Measurements from ENCODE around the gene RAB40A.
"Not testable (repeated sequence)": the region's sequence is repeated elsewhere in the genome, so short reads cannot be mapped to it uniquely, and the experiment has no call there.

The RAB40A gene

GRCh38 chrX:103510031-103510430 is 9.3 kb downstream of the RAB40A start:
- no peak overlapping the region for H3K27ac ChIP-seq
- TF ChIP-seq, protein P1, sequence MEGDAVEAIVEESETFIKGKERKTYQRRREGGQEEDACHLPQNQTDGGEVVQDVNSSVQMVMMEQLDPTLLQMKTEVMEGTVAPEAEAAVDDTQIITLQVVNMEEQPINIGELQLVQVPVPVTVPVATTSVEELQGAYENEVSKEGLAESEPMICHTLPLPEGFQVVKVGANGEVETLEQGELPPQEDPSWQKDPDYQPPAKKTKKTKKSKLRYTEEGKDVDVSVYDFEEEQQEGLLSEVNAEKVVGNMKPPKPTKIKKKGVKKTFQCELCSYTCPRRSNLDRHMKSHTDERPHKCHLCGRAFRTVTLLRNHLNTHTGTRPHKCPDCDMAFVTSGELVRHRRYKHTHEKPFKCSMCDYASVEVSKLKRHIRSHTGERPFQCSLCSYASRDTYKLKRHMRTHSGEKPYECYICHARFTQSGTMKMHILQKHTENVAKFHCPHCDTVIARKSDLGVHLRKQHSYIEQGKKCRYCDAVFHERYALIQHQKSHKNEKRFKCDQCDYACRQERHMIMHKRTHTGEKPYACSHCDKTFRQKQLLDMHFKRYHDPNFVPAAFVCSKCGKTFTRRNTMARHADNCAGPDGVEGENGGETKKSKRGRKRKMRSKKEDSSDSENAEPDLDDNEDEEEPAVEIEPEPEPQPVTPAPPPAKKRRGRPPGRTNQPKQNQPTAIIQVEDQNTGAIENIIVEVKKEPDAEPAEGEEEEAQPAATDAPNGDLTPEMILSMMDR (conservative IDR thresholded peaks at IDR 0.05), result no peak

GRCh38 chrX:103503853-103504207 is 15.5 kb downstream of the RAB40A start:
- no peak overlapping the region for H3K27ac ChIP-seq

GRCh38 chrX:103503163-103503852 is 16.0 kb downstream of the RAB40A start:
- H3K27ac ChIP-seq, result no peak overlapping the region
- TF ChIP-seq, protein P1 (conservative IDR thresholded peaks at IDR 0.05), result no peak

More at GRCh38 chrX:103503853-103504207, 15.5 kb downstream of the RAB40A start:
- TF ChIP-seq, protein P1 (conservative IDR thresholded peaks at IDR 0.05), result no peak

DNA sequence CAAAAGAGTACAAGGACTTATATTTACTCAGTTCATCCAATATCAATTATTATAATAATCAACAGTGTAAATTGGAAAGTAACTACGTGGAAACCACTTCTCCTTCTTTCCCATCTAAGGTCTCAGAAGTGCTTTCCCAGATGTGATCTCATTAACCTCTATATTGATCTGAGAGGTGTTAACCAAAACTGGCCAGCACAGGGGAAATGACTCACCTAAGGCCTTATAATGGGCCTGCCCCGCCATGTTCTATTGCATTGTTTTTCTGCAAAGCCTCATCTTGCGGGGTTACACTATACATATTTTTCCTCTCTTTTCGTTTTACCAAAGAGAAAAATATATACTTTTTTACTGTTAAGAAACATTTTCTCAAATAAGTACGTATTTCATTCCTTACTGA is 20.5 kb downstream of the RAB40A start:
- TF ChIP-seq, protein P1 (conservative IDR thresholded peaks at IDR 0.05), result no peak

GRCh38 chrX:103495786-103496185 is 23.5 kb downstream of the RAB40A start:
- no peak overlapping the region for H3K27ac ChIP-seq
- TF ChIP-seq, protein P1 (conservative IDR thresholded peaks at IDR 0.05), result no peak

More for the DNA sequence above, 20.5 kb downstream of the RAB40A start:
- H3K27ac ChIP-seq, result no peak overlapping the region

DNA sequence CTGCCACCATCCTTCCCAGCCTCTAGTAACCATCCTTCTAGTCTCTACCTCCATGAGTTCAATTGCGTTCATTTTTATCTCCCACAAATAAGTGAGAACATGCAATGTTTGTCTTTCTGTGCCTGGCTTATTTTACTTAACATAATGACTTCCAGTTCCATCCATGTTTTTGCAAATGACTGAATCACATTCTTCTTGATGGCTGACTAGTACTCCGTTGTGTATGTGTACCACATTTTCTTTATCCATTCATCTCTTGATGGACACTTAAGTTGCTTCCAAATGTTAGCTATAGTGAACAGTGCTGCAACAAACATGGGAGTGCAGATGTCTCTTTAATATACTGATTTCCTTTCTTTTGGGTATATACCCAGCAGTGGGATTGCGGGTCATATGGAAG is 25.7 kb downstream of the RAB40A start:
- H3K27ac ChIP-seq, result not testable (repeated sequence)

GRCh38 chrX:103489733-103490132 is 29.6 kb downstream of the RAB40A start:
- H3K27ac ChIP-seq, result not testable (repeated sequence)
- TF ChIP-seq, protein P1 (conservative IDR thresholded peaks at IDR 0.05), result peak; percentile 29; the same call in 1 of the 2 replicates

DNA sequence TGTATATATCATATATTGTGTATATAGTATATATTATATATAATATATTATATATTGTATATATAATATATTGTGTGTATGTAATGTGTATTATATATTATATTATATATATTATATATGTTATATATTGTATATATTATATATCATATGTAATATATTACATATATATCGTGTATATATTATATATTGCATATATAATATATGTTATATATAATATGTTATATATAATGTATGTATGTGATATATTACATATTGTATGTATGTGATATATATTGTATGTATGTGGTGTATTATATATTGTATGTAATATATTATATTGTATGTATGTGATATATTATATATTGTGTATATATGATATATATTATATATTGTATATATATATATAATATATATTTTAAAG is 30.5 kb downstream of the RAB40A start:
- TF ChIP-seq, protein P1 (conservative IDR thresholded peaks at IDR 0.05), result no peak
- no peak overlapping the region for H3K27ac ChIP-seq

Data from VCaP (cell line).